Skin epidermis (tissue), 12 donors: ENCODE measurements around the gene INPP5K.
A peak's percentile ranks its signal among the peaks of the same experiment; 100 is the strongest.
"Not testable (repeated sequence)": the region's sequence is repeated elsewhere in the genome, so short reads cannot be mapped to it uniquely, and the experiment has no call there.

ENCODE experiments used
- H3K27ac ChIP-seq, 21 experiments: fragments of 200-600 bp; sonication (generic) in 11 of 21; one replicate each; pipeline ENCODE4 v1.5.0; 2020; ENCODE audit warnings: mild to moderate bottlenecking in 3 of 21, inconsistent platforms in 2 of 21, moderate library complexity in 2 of 21
- H3K4me3 ChIP-seq, 7 experiments: fragments of 200-600 bp; sonication (generic) in 2 of 7; one replicate each; pipeline ENCODE4 v1.5.0; 2020; ENCODE audit warnings: inconsistent platforms in 2 of 7, mild to moderate bottlenecking in 2 of 7, moderate library complexity in 1 of 7

The INPP5K gene

DNA sequence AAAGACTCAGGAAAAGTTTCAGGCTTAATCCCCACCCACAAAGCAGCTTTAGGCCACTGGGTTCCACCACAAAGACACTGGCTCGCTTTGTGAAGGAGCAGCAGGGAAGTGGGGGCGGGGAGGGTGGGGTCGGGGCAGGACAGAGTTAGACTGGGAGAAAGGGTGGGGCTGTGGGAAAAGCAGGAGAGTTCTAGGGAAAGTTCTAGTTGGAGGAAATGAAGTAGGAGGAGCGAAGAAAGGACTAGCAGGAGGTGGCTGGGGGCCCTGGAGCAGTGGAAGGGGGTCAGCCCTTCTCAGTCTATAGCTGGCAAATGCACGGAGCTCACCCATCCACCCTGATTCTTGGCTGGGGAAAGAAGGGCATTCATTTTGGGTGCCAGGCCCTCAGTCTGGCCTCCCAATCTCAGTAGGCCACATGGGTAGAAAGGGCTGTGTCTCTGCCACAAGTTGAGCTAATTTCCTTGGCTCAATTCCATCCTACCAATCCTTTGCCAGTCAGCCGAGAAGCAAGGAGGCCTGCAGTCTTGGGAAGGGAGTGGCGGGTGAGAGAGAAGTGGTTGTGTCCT lies 4.6 kb downstream of the INPP5K start:
- peak overlapping the region in 20 of 21 experiments; percentile 33 to 87 (median 78) for H3K27ac ChIP-seq

GRCh38 chr17:1511290-1511689 lies 5.1 kb downstream of the INPP5K start:
- Histone ChIP-seq H3K27ac (peak overlapping the region in 20 of 21 experiments; percentile 33 to 87 (median 78)), H3K4me3 (no peak overlapping the region)

More for the DNA sequence above, 4.6 kb downstream of the INPP5K start:
- H3K4me3 ChIP-seq = no peak overlapping the region

DNA sequence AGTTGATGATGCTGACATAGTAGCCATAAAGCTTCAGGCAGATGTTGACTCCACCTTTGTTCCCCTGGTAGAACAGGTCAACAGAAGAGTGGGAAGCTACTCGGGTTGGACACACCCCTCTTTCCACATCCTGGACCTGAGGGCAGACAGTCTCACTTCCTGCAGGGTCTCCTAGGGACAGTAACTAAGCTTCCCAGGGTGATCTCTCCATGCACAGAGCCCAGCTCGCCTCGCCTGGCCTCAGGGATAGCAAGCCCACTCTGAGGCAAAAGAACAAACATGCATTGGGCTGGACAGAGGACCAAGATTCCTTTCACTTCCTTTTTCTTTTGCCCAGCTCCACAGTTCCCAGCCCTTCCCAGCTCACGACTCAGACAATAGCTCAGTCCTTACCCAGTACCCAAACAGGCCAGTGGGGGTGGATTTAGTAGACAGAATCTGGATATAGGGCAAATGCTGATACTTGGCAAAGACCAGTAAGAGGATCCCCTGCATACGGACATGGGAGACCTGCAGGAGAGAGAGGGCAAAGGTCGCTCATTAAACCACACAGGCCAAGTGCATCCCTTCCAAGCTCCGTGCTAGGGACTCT lies 7.0 kb downstream of the INPP5K start:
- Histone ChIP-seq H3K4me3 (no peak overlapping the region), H3K27ac (peak overlapping the region in 1 of 21 experiments; percentile 21)

DNA sequence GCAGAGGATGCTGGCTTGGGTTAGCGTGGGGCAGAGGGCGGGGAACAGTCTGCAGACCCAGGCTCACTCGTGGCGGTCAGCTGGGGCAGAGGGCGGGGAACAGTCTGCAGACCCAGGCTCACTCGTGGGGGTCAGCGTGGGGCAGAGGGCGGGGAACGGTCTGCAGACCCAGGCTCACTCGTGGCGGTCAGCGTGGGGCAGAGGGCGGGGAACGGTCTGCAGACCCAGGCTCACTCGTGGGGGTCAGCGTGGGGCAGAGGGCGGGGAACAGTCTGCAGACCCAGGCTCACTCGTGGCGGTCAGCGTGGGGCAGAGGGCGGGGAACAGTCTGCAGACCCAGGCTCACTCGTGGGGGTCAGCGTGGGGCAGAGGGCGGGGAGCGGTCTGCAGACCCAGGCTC lies 7.7 kb downstream of the INPP5K start:
- not testable (repeated sequence) for H3K27ac ChIP-seq, H3K4me3 ChIP-seq

GRCh38 chr17:1506649-1507267 lies 9.7 kb downstream of the INPP5K start:
- no peak overlapping the region for H3K27ac ChIP-seq
- H3K4me3 ChIP-seq = no peak overlapping the region

DNA sequence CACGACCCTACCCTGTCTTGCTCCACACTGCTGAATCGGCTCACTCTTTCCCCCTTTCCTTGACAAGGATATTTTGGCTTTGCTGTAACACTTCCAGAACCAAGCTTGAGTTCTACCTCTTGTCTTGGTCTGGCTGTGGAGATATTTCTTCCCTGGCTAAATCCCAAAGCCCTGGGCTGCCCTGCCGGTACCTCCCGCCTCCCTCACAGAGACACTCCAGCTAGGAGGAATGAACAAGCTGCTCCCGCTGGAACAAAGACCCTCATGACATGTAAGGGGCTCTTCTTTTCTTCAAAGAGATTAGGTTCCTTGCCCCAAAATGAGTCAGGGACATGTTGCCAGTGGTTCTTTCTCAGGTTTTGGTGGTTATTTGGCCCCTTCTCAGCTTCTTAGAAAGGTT lies 10.8 kb downstream of the INPP5K start:
- Histone ChIP-seq H3K4me3 (no peak overlapping the region), H3K27ac (no peak overlapping the region)

DNA sequence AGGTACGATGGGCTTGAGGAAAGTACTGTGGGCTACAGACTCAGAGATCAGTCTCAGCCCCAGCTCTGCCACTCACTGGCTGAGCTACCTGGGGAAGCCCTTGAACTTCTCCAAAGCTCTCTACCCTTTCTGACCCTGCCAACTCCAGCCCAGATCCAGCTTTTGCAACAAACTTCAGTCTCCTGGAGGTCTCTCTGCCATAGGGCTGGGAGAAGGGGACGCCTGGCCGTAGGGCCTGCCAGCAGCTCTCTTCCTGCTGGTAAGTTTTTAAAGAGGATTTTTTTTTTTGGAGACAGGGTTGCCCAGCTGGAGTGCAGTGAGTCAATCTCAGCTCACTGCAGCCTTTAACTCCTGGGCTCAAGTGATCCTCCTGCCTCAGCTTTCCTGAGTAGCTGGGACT lies 11.5 kb downstream of the INPP5K start:
- Histone ChIP-seq H3K27ac (no peak overlapping the region), H3K4me3 (no peak overlapping the region)

- H3K4me3 ChIP-seq = no peak overlapping the region
- no peak overlapping the region for H3K27ac ChIP-seq
Observed at GRCh38 chr17:1503699-1504098, 12.7 kb downstream of the INPP5K start.

DNA sequence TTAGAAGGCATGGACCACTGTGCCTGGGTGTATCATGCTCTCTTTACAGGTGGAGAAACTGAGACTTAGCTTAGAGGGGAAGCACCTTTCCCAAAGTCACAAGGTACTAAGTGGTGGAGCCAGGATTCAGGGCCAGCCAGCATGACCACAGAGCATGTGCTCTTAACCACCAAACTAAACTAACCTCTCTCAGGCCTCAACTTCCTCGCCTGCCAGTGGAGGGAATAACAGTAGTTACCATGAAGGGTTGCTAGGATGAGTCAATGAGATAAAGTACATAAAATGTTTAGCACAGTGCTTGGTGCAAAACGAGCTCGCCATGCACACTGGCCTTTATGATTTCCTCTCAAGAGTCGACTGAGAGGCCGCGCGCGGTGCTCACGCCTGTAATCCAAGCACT lies 17.5 kb downstream of the INPP5K start:
- peak overlapping the region in 1 of 21 experiments; percentile 17 for H3K27ac ChIP-seq
- no peak overlapping the region for H3K4me3 ChIP-seq

GRCh38 chr17:1498233-1498632 lies 18.2 kb downstream of the INPP5K start:
- Histone ChIP-seq H3K27ac (no peak overlapping the region), H3K4me3 (no peak overlapping the region)

DNA sequence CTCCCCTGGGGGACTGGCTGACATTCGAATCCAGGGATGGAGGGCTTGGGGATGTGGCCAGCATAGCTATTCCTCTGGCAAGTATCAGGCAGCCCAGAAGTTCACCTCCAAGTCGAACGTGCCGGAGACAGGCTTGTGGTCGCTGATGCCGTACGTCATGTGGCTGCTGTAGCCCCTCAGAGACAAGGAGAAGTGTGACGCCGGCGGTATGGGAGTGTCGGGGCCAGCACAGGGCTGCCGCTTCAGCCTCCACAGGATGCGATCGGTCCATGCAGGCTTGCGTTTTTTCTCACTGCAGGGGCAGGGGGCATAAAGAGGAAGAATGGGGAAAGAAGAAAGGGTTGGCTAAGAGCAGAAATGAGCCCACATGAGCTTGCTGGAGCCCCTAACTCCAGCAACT lies 18.6 kb downstream of the INPP5K start:
- Histone ChIP-seq H3K27ac (no peak overlapping the region), H3K4me3 (no peak overlapping the region)

GRCh38 chr17:1496869-1497268 lies 19.5 kb downstream of the INPP5K start:
- H3K27ac ChIP-seq = no peak overlapping the region

GRCh38 chr17:1495265-1495989 lies 21.0 kb downstream of the INPP5K start:
- peak overlapping the region in 5 of 21 experiments; percentile 4 to 44 (median 24) for H3K27ac ChIP-seq
- no peak overlapping the region for H3K4me3 ChIP-seq

More at GRCh38 chr17:1496869-1497268, 19.5 kb downstream of the INPP5K start:
- H3K4me3 ChIP-seq = no peak overlapping the region

DNA sequence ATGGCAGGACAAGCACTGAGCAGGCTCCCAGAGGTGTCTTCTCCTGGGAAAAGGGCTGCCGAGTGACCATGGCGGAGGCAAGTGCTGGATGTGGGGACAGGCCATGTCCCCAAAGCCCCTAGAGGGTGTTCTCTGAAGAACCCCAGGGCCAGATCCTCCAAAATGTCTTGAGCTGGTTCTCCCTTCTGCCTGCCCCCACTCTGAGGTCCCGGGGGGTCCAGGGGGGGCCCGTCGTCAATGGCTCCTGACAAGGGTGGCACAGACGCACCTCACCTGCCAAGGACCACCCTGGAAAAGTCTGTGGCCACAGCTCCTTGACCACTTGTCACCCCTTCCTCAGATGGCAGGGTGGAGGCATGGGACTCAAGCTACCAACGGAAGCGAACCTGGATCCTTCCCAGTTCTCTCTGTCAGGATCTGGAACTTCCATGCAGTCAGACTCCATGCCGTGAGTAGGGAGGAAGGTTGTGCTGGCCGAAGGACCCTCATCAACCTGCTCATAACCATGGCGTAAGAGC lies 21.6 kb downstream of the INPP5K start:
- Histone ChIP-seq H3K4me3 (no peak overlapping the region), H3K27ac (peak overlapping the region in 5 of 21 experiments; percentile 4 to 39 (median 24))

DNA sequence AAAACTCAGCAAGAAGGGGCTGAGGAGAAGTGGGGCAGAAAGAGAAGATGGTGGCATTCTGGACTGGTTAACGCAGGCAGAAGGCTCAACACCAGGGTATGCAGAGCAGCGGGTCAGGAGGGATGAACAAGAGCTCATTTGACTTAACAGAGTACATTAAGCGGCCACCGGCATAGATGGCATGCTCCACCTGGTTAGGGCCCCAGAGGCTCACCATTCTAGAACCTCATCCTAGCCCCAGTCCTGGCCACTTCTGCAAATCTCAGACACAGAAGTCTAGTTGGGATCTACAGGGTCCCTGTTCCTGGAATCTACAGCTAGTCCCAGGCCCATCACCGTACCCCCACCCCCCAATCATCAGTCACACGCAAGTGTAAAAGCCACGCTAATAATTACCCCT lies 22.2 kb downstream of the INPP5K start:
- Histone ChIP-seq H3K27ac (peak overlapping the region in 7 of 21 experiments; percentile 4 to 95 (median 42)), H3K4me3 (no peak overlapping the region)

DNA sequence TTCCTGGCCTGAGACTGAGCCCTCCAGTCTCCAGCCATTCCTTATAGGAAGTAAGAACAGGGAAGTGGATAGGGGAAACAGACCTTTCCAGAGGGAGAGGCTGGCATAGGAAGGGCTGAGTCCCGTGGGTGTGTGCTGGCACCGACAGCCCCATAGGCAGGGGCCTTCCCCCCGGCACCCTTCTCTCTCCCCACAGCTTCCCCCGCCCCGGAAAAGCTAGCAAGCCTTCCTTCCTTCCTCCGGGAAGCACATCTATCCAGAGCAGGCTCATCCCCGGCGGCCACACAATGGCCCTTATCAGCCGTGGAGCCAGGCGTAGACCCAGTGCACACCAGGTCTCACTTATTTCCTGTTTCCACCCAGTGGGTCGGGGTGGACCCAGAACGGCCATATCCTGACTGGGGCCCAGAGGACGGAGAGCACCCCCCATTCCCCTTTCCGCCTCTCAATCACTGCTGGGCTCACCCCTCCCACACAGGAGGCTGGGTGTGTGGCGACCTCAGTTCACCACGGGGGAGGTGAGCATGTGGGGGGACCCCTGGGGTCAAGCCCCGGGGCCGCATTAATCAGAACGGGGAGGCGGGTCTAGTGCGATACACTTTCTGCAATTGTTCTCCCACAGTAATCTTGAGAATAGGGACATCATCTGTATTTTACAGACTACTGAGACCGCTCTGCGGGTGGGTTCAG lies 23.0 kb downstream of the INPP5K start:
- Histone ChIP-seq H3K4me3 (no peak overlapping the region), H3K27ac (peak overlapping the region in 16 of 21 experiments; percentile 58 to 95 (median 83))

DNA sequence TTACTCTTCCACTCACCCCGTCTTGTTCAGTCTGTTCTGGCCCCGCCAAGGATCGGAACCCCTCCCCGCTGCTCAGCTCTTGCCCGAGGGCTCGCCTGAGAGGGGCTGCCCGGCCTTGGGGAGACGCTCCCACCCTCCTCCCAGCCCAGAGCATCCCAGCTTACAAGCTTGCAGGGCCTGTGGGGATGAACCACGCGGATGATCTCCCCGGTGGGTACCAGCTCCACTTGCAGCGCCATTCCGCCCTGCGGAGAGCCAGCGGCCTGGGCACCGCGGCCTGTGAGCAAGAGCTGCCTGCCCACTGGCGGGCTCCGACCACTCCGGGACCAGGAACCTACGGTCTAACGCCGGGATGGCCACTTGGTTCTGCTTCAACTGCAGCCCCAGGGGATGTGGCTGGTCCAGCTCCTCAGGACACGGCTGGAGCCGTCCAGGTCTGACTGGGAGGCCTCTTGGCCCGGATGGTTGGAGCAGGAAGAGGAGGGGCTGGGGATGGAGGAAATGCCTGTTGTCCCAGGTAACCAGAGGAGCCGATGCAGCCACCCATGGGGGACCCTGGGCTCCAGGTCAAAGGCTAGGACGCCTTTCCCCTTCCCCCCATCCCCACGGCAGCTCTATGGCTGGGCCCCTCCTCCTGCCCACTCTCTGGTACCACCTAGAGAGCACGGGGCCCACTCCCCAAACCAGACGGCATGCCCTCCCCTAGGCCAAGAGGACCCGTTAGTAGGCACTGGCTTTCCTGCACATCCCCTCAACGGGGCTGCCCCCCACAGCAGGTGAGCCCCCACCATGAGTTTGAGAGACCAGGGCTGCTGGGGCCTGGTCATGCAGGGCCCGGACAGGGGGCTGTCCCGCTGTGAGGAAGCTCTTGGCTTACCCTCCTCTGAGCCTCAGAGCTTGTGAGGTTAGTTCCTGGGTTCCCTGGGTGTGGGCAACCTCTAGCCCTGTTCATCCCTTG lies 23.9 kb downstream of the INPP5K start, which contains the start of gene MYO1C:
TSS of gene MYO1C (minus strand) at position 438 of the 958 bp plus-strand sequence. CDS start at position 239, 199 bp downstream.
- Histone ChIP-seq H3K4me3 (peak within 1 kb of the TSS; percentile 35 to 79 (median 68)), H3K27ac (peak within 1 kb of the TSS; percentile 61 to 95 (median 80))

GRCh38 chr17:1491443-1492248 lies 24.8 kb downstream of the INPP5K start:
- Histone ChIP-seq H3K4me3 (peak overlapping the region; percentile 56 to 79 (median 68)), H3K27ac (peak overlapping the region; percentile 69 to 95 (median 91))
